NCI-H82 treated with DMSO at 0.1 percent for 48 hours (cell line): ENCODE results near the gene TNFRSF8.
A peak's percentile ranks its signal among the peaks of the same experiment; 100 is the strongest.

ENCODE experiments used
- DNase-seq: peaks from one replicate; lab custom pipeline; 2025; ENCODE audit not compliant: unreplicated experiment; lab: John Stamatoyannopoulos, UW

Gene TNFRSF8

DNA sequence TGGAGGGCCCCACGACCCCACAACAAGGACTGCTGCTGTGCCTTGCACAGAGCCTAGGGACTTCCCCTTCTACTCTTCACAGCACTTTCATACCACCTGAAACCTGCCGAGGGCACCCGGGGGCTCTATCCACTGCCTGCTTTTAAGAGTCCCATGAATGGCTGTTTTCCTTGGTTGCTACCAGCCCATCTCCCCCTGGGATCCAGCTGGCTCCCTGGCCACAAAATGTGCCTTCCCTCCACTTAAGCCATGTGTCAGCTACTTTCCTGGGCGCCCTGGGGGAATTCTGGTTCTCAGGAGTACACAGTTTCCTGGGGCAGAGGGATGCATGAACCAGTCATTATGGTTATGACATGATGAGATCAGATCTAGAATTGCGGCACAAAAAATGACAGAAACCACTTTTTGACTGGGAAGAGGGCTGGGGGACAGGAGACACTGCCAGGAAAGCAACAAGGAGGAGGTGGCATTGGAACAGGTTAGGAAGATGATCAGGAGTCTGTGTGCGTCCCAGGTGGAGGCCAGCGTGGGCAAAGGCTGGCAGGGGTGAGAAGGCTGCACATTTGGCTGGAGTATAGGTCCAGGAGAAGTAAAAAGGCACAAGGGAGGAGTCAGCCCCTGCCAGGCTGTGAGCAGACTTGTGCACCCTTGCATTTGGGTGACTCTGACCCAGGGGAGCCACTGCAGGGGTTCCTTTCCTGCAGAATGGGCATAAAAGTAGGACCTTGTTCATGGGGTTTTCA, 3.2 kb upstream of the TNFRSF8 start:
- no peak for DNase-seq

DNA sequence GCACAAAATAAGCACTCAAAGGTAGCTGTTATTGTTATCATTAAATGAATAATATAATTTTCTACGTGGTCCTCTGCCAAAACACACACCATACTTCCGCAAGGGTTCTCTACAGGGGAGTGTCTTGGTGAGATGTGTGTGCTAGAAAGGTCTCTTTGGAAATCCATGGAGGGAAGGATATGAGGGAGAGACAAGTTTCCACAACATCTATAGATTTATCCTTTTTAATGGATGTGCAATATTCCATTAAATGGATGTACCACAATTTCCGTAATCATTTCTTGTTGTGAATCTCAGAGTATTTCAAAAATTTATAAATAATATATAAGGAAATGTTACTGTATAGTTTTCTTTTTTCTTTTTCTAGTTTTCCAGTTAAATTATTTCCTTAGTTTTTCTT, 2.6 kb upstream of the TNFRSF8 start:
- no peak for DNase-seq

DNA sequence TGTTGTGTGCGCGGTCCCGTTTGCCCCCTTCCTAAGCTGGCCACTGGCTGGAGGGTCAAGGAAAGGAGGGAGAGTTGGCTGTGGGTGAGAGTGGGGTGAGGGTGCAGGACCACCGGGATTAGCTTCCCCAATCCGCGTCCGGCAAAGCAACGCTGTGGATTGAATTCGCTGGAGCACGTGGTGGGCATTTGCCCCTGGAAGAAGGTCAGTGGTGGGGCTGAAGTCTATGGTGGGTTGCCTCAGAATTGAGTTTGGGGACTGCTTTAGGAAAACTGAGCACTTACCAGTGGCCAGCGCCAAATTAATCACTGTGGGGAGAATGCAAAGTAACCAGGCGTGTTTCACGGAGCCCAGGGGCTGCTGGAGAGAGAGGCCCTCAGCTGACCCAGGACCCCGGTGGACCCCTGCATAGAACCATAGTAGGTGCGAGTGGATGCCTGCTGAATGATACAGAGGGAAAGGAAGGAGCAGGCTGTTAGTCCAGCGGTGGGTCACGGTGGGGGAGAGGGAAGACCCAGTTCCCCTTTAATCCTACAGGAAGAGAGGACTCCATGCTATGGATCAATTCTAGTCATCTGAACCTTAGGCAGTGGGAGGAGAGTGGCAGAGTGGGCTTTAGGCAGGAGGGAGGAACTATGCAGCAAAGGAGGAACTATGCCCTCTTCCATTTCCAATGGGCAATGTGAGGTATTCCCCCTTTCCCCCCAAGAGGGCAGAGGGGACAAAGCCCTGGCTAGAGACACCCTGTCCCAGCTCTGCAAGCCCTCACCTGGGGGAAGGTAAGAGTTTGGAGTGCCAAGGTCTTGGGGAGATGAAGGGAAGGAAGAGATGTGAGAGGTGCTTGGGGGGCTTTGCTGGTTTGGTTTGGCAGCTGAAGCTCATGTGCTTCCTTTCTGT, 1.2 kb downstream of the TNFRSF8 start:
- DNase-seq = no peak

DNA sequence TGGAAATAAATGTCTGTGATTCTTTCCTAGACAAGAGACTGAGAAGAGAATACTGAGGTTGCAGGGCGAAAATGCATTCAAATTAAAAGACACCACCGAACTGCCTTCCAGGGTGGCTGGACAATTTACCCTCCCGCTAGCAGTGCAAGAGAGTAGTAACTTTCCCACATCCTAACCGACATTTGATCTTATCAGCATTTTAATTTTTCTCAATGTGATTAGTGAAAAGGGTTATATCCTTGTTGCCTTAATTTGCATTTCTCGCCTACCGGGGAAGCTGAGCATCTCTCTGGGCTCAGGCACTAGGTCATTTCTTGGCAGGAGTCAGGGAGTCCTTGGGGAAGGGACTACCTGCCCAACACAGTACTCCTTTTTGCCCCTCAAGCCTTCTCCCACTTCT, 2.8 kb downstream of the TNFRSF8 start:
- no peak for DNase-seq

DNA sequence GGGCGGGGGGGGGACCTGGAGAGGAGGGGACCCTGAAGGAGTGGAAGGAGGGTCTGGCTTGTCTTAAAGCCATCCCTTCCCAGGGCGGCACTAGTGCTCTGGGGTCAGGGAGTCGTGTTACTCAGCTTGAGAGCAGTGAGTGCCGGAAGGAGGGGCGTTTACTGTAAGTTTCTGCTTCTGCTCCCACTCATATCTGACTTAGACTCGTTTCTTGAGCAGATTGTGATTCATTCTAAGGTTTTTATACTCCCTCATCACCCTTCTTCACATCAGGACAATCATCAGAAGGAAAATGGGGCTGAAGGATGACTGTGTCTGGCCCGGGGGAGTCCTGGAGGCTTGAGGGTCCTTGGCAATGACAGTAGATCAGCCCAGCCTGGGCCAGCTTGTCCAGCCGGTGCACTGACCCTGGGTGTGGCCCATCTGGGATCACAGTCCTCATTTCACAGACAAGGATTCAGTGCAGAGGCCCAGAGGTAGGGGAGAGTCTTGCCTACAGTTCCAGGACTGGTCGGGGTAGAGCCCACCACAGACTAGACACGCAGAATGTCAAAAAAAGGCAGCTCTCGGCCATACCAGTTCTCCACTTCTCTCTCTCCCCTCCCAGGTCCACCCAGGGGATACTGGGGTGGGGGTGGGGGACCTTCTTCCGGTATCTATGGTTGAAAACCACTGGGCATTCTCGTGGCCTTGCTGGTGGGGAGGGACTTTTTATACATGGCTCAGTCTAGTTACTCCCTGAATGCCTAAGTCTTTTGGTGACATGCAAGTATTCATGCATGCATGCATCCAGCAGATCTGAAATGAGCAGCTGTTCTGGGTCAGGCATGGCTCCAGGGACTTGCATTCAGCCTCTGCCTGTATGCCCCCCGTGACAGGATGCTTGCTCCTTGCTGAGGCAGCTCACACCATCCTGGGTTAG, 5.1 kb downstream of the TNFRSF8 start:
- no peak for DNase-seq

DNA sequence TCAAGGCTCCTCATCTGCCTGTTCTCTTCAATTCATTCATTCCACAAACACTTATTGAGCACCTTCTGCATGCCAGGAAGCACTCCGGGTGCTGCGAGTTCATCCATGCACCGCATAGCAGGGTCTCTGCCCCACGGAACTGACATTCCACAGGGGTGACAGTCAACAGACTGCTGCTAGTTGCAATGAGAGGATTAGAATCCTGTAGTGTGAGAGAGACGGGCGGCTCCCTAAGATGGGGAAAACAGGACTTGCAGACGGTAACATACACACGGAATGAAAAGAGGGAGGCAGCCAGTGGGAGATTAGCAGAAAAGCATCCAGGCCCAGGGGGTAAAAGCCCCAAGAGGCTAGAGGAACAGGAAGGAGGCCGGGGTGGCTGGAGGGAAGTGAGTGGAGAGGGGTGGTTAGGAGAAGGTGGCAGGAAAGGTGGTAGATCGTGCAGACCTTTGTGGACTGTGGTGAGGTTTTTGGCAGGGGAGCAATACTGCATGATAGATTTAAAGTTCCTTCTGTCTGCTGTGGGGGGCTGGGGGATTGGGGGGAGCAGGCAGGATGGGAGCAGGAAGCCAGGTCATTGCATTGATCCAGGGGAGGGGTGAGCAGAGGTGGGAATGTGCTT, 6.6 kb downstream of the TNFRSF8 start:
- no peak for DNase-seq

DNA sequence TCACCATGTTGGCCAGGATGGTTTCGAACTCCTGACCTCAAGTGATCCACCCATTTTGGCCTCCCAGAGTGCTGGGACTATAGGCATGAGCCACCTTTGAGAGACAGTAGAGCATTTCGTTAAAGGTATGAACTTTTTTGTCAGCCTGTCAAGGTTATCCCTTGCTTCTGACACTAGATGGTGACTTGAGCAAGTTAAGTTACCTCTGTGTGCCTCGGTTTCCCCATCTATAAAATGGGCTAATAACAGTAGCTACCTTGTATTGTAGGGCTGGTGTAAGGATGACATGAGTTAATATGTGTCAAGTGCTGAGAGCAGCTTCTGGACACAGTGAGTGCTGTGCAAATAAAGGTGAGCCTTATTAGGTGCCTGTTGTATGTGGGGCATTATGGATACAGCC, 8.8 kb downstream of the TNFRSF8 start:
- DNase-seq = no peak

DNA sequence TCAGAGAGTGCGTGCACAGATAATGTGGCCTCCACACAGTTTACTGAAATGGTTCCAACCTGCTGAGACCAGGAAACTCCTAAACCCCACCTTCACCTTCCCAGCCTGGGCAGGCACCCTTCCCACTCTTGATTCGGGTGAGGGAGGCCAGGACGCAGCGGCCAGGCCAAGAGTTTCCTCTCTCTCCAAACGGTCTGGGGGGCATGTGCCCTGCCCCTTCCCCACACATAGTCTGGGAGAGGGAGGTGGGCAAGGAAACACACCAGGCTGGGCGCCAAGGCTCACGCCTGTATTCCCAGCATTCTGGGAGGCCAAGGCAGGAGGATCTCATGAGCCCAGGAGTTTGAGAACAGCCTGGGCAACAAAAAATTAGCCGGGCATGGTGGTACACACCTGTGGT, 9.6 kb downstream of the TNFRSF8 start:
- no peak for DNase-seq

DNA sequence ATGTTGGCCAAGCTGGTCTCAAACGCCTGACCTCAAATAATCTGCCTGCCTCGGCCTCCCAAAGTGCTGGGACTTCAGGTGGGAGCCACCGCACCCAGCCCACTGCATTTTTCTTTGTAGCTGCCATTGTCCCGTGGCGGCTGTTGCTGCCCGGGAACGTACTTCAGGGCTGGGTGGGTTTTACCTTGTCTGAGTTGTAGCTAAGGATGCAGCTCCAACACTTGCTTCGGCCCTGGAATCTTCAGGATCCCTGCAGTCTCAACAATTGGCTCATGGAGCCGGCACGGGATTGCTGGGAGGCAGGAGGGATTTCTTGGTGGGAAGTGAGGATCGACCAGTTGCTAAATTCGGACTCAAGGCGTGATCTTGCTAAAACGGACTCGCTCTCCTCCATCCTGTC, 10.7 kb downstream of the TNFRSF8 start:
- no peak for DNase-seq

DNA sequence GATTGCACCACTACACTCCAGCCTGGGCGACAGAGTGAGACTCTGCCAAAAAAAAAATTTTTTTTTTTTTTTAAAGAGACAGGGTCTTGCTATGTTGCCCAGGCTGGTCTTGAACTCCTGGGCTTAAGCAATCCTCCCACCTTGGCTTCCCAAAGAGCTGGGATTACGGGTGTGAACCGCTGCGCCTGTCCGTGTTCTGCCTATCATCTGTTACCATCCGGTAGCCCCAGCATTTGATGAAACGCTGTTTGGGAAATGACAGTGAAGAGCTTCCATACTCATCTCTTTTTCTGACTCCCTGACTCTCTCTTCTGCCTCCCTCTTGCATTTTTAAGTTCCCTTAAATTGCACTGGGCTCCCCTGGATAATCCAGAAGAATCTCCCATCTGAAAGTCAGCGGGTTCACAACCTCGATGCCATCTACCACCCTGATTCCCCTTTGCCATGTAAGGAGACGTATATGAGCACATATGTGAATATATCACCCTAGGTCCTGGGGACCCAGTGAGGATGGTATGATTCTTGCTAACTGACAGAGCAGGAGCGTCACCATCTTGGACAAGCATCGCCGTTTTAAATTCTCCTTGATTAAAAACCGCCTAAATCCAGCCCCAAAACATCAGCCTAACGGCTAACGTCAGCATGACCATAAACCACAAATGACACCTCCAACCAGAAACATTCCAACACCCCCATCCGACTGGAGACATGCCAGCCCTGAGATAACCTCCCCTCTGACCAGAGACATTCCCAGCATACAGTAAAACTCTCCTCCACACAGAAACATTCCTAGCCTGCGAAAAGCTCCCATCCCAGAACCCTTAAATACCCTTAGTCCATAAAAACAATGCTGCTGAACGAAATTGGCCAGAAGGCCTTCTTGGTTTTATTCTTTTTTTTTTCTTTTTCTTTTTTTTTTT, 12.4 kb downstream of the TNFRSF8 start:
- DNase-seq = no peak

DNA sequence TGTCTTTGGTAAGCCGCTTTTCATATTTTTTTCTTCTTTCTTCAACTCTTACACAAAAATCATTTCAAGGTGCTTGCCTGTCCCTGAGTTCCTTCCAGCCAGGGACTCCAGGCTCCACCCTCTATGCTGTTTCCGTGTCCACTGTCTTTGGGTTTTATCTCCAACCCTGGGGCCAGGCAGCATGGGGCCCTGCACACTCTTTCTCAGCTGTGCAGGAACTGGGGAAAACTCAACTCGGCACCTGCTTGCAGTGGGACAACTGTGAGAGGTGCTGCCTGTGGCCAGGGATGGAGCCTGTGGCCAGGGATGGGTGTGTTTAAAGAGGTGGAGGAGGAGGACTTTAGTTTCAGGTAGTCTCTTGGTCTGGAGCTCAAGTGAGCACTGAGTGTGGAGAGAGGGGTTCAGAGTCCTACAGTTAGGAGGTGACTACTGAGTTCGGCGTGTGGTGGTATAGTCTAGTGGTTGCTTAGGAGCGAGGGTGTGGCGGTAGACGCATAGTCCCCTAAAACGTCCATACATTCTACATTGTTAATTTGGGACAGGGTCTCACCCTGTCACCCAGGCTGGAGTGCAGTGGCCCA, 13.4 kb downstream of the TNFRSF8 start:
- no peak for DNase-seq

DNA sequence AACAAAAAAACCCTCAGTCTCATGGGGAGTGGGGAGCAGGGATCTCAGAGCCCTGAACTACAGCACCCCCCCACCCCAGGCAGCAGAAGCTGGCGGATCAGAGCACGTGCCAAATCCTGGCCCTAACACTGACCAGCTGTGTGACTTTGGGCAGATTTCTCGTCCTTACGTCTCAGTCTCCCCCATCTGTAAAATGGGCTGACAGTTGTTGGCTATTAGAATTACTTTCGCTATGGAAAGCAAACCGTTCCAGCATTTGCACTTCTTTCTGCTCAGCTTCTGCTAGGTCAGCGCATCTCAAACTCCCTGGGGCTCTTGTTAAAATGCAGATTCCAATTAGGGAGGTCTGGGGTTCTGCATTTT, 15.5 kb downstream of the TNFRSF8 start:
- no peak for DNase-seq

DNA sequence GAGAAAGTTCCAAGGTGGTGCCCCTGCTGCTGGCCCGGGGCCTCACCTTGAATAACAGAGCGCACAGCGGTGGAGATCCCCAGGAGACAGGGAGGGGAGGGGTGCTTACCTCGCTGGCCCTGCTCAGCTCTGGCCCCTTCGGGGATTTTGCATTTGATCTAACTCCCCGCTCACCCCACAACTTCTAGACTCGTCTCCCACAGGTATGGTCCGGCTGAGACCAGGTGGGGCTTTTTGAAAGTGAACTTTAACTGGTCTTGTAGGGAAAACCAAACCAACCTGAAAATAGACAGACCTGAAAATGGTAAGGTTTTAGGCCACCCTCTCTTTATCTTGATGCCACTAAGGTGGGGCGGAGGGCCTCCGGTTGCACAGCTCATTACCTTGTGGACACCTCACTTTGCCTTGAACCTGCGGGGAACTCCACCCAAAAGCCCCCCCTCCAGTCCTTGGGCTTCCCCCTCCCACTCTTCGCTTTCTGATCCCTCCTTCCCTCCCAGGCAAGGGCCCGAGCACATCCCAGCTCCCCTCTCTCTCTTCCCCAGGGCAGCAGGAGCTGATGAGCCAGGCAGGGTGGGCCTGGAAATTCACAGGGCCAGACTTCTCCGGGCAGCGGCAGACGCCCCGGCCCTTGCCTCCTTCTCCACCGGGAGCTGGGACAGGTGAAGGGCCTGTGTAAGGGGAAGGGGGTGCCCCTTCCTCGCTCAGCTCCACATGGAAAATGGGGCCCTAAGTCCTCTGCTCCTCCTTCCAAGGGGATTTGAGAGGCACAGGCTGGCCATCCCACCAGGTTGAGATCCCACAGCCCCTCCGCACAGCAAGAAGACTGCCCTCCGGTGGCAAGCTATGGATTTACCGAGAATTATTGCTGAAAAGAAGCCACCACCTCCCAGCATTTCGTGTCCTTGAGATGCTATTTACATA, 16.1 kb downstream of the TNFRSF8 start:
- peak; percentile 25 for DNase-seq

DNA sequence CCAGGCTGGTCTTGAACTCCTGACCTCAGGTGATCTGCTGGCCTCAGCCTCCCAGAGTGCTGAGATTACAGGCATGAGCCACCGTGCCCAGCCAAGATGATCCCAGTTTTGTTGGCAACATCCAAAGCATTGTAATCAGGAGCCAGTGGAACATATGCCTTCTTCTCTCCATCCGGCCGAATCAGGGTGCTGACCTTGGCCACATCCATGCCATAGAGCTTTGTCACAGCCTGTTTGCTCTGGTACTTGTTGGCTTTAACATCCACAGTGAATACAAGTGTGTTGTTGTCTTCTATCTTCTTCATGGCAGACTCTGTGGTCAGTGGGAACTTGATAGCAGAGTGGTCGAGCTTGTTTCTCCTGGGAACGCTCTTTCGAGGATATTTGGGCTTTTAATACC, 17.1 kb downstream of the TNFRSF8 start:
- no peak for DNase-seq

DNA sequence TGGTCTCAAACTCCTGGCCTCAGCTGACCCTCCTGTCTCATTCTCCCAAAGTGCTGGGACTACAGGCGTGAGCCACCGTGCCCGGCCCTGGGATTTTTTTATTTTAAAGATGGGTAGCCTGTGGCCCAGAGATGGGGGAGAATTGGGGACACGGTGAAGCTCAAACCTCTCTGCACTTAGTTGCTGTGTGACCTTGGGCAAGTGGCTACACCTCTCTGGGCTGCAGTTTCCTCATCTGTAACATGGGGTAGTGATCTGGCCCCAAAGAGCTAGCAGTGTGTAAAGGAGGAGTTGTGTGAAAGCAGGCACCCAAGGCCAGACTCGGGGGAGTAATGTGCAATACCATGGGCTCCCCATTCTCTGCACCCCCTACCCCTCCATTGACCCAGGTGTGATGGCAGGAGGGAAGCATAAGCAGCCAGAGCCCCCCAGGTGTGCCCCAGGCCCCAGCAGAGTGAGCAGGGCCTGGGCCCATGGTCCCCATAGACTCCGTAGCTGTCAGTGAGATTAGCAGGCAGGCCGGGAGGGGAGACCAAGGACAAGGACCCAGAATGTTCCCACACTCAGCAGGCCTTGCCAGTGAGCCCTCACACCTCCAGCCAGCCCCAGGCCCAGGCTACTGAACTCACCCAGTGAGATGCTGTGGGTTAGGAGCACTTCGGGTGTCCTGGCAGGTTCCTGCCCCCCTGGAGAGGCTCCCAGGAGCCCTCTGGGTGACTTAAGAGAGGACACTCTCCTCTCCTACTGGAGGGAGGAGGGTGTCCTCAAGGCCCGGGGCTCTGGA, 17.9 kb downstream of the TNFRSF8 start:
- no peak for DNase-seq

DNA sequence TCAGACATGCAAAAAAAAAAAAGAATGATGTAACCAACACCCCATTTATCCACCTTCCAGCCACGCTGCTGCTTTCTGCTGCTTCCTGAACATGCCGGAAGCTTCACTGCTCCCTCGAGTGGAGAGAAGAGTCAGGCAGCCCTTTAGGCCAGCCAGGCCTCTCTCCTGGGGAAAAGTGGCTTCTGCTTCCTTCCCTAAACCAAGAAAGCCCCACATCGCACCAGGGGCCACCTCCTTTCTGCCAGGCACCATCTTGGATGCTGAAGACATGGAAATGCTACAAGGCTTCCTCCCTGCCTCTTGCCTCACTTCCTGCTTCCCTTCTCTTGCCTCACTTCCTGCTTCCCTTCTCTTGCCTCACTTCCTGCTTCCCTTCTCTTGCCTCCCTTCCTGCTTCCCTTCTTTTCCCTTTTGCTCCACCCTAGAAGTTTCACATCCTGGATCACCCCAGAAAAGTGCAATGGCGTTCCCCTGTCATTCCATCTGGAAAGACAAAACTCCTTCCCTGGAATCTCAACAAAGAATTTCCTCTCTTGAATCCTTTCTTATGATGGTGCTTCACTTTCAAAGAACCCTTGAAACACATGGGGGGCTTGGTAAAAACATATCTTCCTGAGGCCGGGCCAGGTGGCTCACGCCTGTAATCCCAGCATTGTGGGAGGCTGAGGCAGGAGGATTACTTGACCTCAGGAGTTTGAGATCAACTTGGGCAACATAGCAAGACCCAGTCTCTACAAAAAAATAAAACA, 18.7 kb downstream of the TNFRSF8 start:
- DNase-seq = no peak

DNA sequence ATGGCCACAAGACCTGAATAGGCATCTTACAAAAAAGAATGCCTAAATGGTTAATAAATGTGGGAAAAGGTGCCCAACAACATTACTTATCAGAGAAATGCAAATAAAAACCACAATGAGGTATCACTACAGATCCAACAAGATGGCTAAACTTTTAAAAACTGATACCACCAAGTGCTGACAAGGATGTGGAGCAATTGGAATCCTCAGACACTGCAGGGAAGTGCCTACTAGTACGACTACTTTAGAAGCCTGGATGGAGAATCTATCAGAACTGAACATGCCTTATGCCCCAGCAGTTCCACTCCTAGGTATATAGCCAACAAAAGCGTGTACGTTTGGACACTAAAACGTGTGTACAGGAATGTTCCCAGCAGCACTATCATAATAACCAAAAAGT, 19.9 kb downstream of the TNFRSF8 start:
- no peak for DNase-seq
